Sigmoid colon (tissue), 7 donors: ENCODE results near the gene NUDT16. TPM values are rescaled to one million over a fixed set of nuclear protein-coding genes. Genes with fewer than 3 reads are reported as not detected.

ENCODE experiments used
- DNase-seq: peaks from one replicate; pipeline ENCODE4 v3.0.0-alpha.2; 2019
- H3K27ac ChIP-seq, 4 donors: fragments of 200-600 bp; sonication (generic); one replicate each; pipeline ENCODE4 v1.5.1; 2016 to 2019; ENCODE audit warnings: mild to moderate bottlenecking in 1 of 4
- H3K27me3 ChIP-seq, 3 donors: fragments of 200-600 bp; sonication (generic); one replicate each; pipeline ENCODE4 v1.5.1; 2019; ENCODE audit warnings: mild to moderate bottlenecking in 1 of 3
- H3K36me3 ChIP-seq, 4 donors: fragments of 200-600 bp; sonication (generic); one replicate each; pipeline ENCODE4 v1.5.1; 2016 to 2019
- H3K4me1 ChIP-seq, 4 donors: fragments of 200-600 bp; sonication (generic); one replicate each; pipeline ENCODE4 v1.5.1; 2017 to 2019
- H3K4me3 ChIP-seq, 4 donors: fragments of 200-600 bp; sonication (generic); one replicate each; pipeline ENCODE4 v1.5.1; 2017 to 2019; ENCODE audit warnings: mild to moderate bottlenecking in 2 of 4, moderate library complexity in 1 of 4
- H3K9me3 ChIP-seq, 4 donors: fragments of 200-600 bp in 3 of 4; sonication (generic) in 3 of 4; one replicate each; pipeline versions ENCODE4 v1.5.1 to v1.6.1; 2013 to 2019
- EP300 ChIP-seq, 4 donors: sonication (generic); formaldehyde crosslinking; IDR thresholded peaks; one replicate each; pipeline ENCODE4 v1.6.1; 2017; ENCODE audit warnings: antibody characterized with exemption in 4 of 4
- POLR2A ChIP-seq, 2 donors: fragments of 450-650 bp; IDR thresholded peaks; one replicate each; pipeline ENCODE4 v1.6.1; 2016; ENCODE audit warnings: antibody characterized with exemption in 2 of 2, mild to moderate bottlenecking in 2 of 2, moderate library complexity in 2 of 2
- POLR2AphosphoS5 ChIP-seq, 4 donors: sonication (generic); formaldehyde crosslinking; IDR thresholded peaks; one replicate each; pipeline ENCODE4 v1.6.1; 2017; ENCODE audit warnings: antibody characterized with exemption in 4 of 4
- WGBS, 2 donors: extraction: QIAGEN DNeasy Blood & Tissue Kit; methylation state at CpG; one replicate each; pipeline ENCODE4 v1.1.7; 2013; 5-methylcytosine and 5-hydroxymethylcytosine counted together
- intact Hi-C: fragments of 100-400 bp; cut with DNase I; formaldehyde crosslinking; loops from one replicate; pipeline ENCODE4 v1.15.1; 2023
- polyA plus RNA-seq, 3 donors: library from polyadenylated mRNA; stranded (reverse); fragments of 200-250 nt; gene quantifications; one replicate each; pipeline ENCODE4 v1.2.3, GENCODE V29; 2013
- total RNA-seq, 4 donors: library from RNA; depleted of rRNA; stranded (reverse); fragments of >200 nt; gene quantifications; one replicate each; pipeline ENCODE4 v1.1.0, GENCODE V29; 2016
- TF ChIP-seq, protein P1 (sequence below), 4 experiments: fragments of 450-650 bp in 3 of 4; fragments of 200-600 bp in 1 of 4; IDR thresholded peaks; one replicate each; pipeline ENCODE4 v1.5.1; 2016 to 2019; ENCODE audit warnings: antibody characterized with exemption in 4 of 4, mild to moderate bottlenecking in 3 of 4, moderate library complexity in 2 of 4
- donor health status: healthy with polysubstance abuse.
- donor health status: Bipolar disorder and iron deficiency.
- donor health status: healthy.

Gene NUDT16
- total and polyA plus RNA-seq, 7 donors: 17.6 to 36.2 (median 26.0) TPM

DNA sequence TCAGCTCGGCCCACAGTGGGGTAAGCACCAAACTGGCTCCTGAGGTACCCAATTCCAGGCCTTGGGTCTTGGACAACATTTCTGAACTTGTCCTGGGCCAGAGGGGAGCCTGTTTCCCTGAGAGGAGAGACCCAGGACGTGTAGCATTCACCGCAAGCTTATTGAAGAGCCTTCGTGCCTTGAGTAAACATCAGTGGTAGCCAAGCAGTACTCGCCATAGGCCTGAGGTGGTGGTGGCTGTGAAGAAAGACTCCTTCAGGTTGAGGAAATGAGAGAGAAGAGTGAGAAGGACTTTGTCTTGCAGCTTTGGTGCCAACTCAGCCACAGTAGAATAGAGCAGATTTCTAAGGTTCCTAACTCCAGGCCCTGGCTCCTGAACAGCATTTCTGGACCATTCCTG, 50.2 kb downstream of the NUDT16 start:
- Histone ChIP-seq H3K4me1 (no peaks in the 10 kb centered on the region), H3K4me3 (no peak overlapping the region), H3K27me3 (no peaks in the 10 kb centered on the region), H3K9me3 (no peaks in the 10 kb centered on the region), H3K27ac (no peak overlapping the region), H3K36me3 (no peaks in the 10 kb centered on the region)
- intact Hi-C loops: no loop called here
- DNase-seq: no peak
- WGBS, 2 donors: 80 to 88% methylated on average over 5 of the region's 5 CpGs
- TF ChIP-seq POLR2A (IDR thresholded peaks at IDR 0.05) (no peak), POLR2AphosphoS5 (IDR thresholded peaks at IDR 0.05) (no peak), EP300 (IDR thresholded peaks at IDR 0.05) (no peak)
- TF ChIP-seq, protein P1, sequence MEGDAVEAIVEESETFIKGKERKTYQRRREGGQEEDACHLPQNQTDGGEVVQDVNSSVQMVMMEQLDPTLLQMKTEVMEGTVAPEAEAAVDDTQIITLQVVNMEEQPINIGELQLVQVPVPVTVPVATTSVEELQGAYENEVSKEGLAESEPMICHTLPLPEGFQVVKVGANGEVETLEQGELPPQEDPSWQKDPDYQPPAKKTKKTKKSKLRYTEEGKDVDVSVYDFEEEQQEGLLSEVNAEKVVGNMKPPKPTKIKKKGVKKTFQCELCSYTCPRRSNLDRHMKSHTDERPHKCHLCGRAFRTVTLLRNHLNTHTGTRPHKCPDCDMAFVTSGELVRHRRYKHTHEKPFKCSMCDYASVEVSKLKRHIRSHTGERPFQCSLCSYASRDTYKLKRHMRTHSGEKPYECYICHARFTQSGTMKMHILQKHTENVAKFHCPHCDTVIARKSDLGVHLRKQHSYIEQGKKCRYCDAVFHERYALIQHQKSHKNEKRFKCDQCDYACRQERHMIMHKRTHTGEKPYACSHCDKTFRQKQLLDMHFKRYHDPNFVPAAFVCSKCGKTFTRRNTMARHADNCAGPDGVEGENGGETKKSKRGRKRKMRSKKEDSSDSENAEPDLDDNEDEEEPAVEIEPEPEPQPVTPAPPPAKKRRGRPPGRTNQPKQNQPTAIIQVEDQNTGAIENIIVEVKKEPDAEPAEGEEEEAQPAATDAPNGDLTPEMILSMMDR (IDR thresholded peaks at IDR 0.05): no peak

DNA sequence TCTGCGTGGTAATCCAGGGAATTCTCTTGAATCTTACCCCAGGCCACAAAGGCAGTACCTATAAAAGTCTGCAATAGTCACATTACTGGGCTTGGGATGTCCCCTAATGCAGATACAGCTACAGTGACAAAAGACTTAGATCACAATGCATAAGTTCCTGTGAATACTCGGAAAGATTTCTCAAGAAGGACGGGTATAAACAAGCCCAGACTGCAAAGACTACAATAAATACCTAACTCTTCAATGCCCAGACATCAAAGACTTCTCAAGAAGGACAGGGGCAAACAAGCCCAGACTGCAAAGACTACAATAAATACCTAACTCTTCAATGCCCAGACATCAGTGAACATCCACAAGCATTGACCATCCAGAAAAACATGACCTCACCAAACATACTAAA, 50.9 kb downstream of the NUDT16 start:
- Histone ChIP-seq H3K27me3 (no peaks in the 10 kb centered on the region), H3K27ac (no peak overlapping the region), H3K4me1 (no peaks in the 10 kb centered on the region), H3K36me3 (no peaks in the 10 kb centered on the region), H3K4me3 (no peak overlapping the region), H3K9me3 (no peaks in the 10 kb centered on the region)
- no peak for TF ChIP-seq EP300 (IDR thresholded peaks at IDR 0.05)
- no peak for DNase-seq
- intact Hi-C loops: no loop called here
- WGBS, 2 donors: 71 to 75% methylated on average over 3 of the region's 3 CpGs

DNA sequence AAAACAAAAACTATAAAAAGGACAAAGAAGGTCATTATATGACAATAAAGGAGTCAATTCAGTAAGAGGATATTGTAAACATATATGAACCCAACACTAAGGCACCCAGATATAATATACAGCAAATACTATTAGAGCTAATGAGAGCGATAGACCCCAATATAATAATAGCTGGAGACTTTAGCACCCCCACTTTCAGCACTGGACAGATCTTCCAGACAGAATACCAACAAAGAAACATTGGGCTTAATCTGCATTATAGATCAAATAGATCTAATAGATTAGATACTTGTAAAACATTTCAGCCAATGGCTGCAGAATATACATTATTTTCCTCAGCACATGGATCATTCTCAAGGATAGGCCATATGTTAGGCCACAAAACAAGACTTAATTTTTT, 53.4 kb downstream of the NUDT16 start:
- DNase-seq: no peak
- intact Hi-C loops: no loop called here
- H3K4me3 ChIP-seq: no peak overlapping the region
- no peaks in the 10 kb centered on the region for H3K9me3 ChIP-seq
- H3K27me3 ChIP-seq: no peaks in the 10 kb centered on the region
- no peak overlapping the region for H3K27ac ChIP-seq
- no peaks in the 10 kb centered on the region for H3K36me3 ChIP-seq
- H3K4me1 ChIP-seq: no peaks in the 10 kb centered on the region
- TF ChIP-seq POLR2AphosphoS5 (IDR thresholded peaks at IDR 0.05): no peak
- TF ChIP-seq, protein P1 (IDR thresholded peaks at IDR 0.05): no peak
- no peak for TF ChIP-seq EP300 (IDR thresholded peaks at IDR 0.05)
- no peak for TF ChIP-seq POLR2A (IDR thresholded peaks at IDR 0.05)
- 95 to 98% methylated on average over 1 of the region's 1 CpG for WGBS, 2 donors

Other genes with a start within 250 kb of the NUDT16 start
- 10 to 100 TPM; 61.8 to 86.9 (median 69.3) TPM for gene MRPL3, start 121.2 kb downstream of the NUDT16 start, total RNA-seq
- 10 to 100 TPM; 72.7 to 85.3 (median 82.2) TPM for gene MRPL3, start 121.2 kb downstream of the NUDT16 start, polyA plus RNA-seq